K562 (cell line): ENCODE data around the gene NRXN3.

Experiments
- E2F8 ChIP-seq: fragments of 450-650 bp; IDR thresholded peaks from 2 replicates; pipeline ENCODE4 v1.7.1; 2018; ENCODE audit warnings: mild to moderate bottlenecking, low read depth; ENCODE audit not compliant: partially characterized antibody
- RAD21 ChIP-seq, 2 experiments: fragments of 250-450 bp in 1 of 2; fragments of 450-650 bp in 1 of 2; sonication (Bioruptor Pico) in 1 of 2; formaldehyde crosslinking in 1 of 2; IDR thresholded peaks in 1 of 2; conservative IDR thresholded peaks in 1 of 2; 2 replicates each; pipeline versions ENCODE4 v1.4.0 to v1.8.0; 2020 to 2022; ENCODE audit warnings: mild to moderate bottlenecking in 2 of 2, moderate library complexity in 1 of 2
- RERE ChIP-seq: sonication (generic); formaldehyde crosslinking; IDR thresholded peaks from 2 replicates; pipeline ENCODE4 v1.8.0; 2023; ENCODE audit warnings: missing genetic modification reagents, mild to moderate bottlenecking, borderline replicate concordance
- TFAP4 ChIP-seq: sonication (generic); formaldehyde crosslinking; IDR thresholded peaks from 2 replicates; pipeline ENCODE4 v1.8.0; 2022; ENCODE audit warnings: missing genetic modification reagents, mild to moderate bottlenecking, moderate library complexity, borderline replicate concordance
- ZNF133 ChIP-seq: fragments of 250-450 bp; sonication (Bioruptor Pico); IDR thresholded peaks from 2 replicates; pipeline ENCODE4 v1.4.0; 2020; ENCODE audit warnings: mild to moderate bottlenecking
- ZNF584 ChIP-seq: fragments of 200-800 bp; sonication (Bioruptor generic); IDR thresholded peaks from 2 replicates; pipeline ENCODE4 v1.6.1; 2016; ENCODE audit warnings: low read depth, mild to moderate bottlenecking, missing genetic modification characterization, missing compliant biosample characterization
- ZNF766 ChIP-seq: fragments of 200-800 bp; sonication (Bioruptor generic); conservative IDR thresholded peaks from 2 replicates; pipeline ENCODE4 v1.6.1; 2016; ENCODE audit warnings: missing genetic modification characterization, missing compliant biosample characterization
- TF ChIP-seq, protein P1 (sequence below), 2 experiments: fragments of 450-650 bp in 1 of 2; sonication (generic) in 1 of 2; formaldehyde crosslinking in 1 of 2; IDR thresholded peaks in 1 of 2; conservative IDR thresholded peaks in 1 of 2; 2 replicates each; pipeline versions ENCODE4 v1.6.1 to v1.8.1; 2016 to 2023; ENCODE audit warnings: mild to moderate bottlenecking in 2 of 2, moderate library complexity in 2 of 2, inconsistent platforms in 1 of 2, missing genetic modification reagents in 1 of 2
- TF ChIP-seq, protein P2 (sequence below), 3 experiments: IDR thresholded peaks in 2 of 3; conservative IDR thresholded peaks in 1 of 3; 2 replicates each; pipeline ENCODE4 v1.5.1; 2011 to 2012; ENCODE audit warnings: low read length in 3 of 3, mild to moderate bottlenecking in 3 of 3, control low read depth in 2 of 3, improper control_type of control experiment in 1 of 3, inconsistent platforms in 1 of 3, low read depth in 1 of 3, mixed read lengths in 1 of 3, moderate library complexity in 1 of 3; ENCODE audit not compliant: insufficient read depth in 2 of 3

DNA sequence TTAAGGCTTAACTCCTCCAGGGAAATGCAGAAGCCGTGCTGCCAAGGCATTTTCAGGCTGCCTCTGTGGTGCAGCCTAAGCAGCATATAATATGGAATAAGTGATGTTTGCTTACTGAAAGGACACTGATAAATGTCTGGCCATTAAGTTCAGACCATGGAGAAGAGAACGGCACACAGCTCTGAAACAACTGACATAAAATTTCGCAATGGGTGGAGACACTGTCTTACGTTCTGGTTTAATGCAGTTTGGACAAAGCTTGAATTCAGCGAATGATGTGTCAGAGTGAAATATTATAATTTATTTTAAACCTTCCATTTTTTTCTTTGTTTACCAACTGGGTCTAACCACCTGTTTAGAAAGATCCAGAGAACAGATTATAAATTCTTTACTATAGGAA lies 27.2 kb upstream of the NRXN3 start:
- no peak for TF ChIP-seq ZNF133
- TF ChIP-seq, protein P1, sequence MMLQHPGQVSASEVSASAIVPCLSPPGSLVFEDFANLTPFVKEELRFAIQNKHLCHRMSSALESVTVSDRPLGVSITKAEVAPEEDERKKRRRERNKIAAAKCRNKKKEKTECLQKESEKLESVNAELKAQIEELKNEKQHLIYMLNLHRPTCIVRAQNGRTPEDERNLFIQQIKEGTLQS (IDR thresholded peaks at IDR 0.05): no peak
- TF ChIP-seq, protein P1 (CRISPR knock-in tag; conservative IDR thresholded peaks at IDR 0.05): no peak
- no peak for TF ChIP-seq ZNF766 (CRISPR knock-in tag)
- TF ChIP-seq, protein P2, sequence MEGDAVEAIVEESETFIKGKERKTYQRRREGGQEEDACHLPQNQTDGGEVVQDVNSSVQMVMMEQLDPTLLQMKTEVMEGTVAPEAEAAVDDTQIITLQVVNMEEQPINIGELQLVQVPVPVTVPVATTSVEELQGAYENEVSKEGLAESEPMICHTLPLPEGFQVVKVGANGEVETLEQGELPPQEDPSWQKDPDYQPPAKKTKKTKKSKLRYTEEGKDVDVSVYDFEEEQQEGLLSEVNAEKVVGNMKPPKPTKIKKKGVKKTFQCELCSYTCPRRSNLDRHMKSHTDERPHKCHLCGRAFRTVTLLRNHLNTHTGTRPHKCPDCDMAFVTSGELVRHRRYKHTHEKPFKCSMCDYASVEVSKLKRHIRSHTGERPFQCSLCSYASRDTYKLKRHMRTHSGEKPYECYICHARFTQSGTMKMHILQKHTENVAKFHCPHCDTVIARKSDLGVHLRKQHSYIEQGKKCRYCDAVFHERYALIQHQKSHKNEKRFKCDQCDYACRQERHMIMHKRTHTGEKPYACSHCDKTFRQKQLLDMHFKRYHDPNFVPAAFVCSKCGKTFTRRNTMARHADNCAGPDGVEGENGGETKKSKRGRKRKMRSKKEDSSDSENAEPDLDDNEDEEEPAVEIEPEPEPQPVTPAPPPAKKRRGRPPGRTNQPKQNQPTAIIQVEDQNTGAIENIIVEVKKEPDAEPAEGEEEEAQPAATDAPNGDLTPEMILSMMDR (IDR thresholded peaks at IDR 0.05 in 2 of 3, conservative IDR thresholded peaks at IDR 0.05 in 1 of 3; ENCODE audit: insufficient read depth in 2 of 3, low read depth in 1 of 3, low read length in 3 of 3): no peak
- TF ChIP-seq RAD21 (CRISPR knock-in tag; conservative IDR thresholded peaks at IDR 0.05 in 1 of 2, IDR thresholded peaks at IDR 0.05 in 1 of 2): no peak
- no peak for TF ChIP-seq RERE (CRISPR knock-in tag)
- no peak for TF ChIP-seq TFAP4 (CRISPR knock-in tag)
- TF ChIP-seq E2F8: no peak
- no peak for TF ChIP-seq ZNF584 (CRISPR knock-in tag)
